SKM-1 (cell line): ENCODE results near the gene LMCD1.
A peak's percentile ranks its signal among the peaks of the same experiment; 100 is the strongest.

Source experiments
- DNase-seq: peaks from one replicate; lab custom pipeline; 2025; ENCODE audit not compliant: unreplicated experiment; lab: John Stamatoyannopoulos, UW

LMCD1 gene

GRCh38 chr3:8482960-8483665 is 18.5 kb upstream of the LMCD1 start:
- DNase-seq, result no peak

DNA sequence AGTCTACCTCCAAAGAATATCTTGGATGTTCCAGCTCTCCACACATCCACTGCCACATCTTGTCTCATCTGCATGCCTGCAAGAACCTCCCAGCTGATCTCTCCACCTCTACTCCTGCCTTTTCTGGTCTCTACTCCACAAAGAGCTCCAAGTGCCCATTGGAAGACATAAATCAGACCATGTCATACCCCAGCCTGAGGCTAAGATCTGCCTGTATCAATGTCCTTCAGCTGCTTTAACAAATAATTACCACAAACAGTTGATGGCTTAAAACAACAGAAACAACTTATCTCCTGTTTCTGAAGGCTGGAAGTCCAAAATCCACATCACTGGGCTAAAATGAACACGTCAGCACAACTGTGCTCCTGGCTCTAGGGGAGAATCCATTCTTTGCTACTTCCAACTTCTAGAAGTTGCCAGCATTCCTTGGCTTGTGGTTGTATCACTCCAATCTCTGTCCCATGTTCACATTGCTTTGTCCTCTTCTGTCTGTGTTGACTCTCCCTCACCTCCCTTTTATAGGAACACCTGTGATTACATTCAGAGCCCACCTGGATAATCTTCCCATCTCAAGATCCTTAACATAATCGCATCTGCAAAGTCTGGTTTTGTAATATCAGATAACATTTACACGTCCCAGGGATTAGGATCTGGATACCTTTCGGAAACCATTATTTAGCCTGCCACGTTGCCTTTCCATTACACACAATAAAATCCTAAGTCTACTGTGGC is 17.0 kb upstream of the LMCD1 start:
- DNase-seq, result no peak

- no peak for DNase-seq
Measured at GRCh38 chr3:8485141-8485870, 16.3 kb upstream of the LMCD1 start.

DNA sequence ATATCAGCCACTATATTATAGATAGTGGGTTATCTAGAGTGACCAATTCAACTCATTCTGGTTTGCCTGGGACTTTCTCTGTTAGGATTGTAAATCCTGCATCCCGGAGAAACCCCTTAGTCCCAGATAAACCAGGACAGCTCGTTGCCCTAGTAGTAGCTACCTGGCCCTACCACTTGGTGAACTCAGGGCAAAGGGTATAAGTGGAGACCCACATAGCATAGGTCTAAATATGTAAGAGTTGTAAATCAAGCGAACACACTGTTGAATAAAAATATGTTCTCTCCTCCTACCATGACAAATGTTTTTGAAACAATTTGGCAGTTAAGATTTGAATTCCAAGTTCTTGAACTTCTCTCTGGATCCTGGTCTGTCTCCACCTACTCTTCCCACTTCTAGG is 15.7 kb upstream of the LMCD1 start:
- DNase-seq, result no peak

DNA sequence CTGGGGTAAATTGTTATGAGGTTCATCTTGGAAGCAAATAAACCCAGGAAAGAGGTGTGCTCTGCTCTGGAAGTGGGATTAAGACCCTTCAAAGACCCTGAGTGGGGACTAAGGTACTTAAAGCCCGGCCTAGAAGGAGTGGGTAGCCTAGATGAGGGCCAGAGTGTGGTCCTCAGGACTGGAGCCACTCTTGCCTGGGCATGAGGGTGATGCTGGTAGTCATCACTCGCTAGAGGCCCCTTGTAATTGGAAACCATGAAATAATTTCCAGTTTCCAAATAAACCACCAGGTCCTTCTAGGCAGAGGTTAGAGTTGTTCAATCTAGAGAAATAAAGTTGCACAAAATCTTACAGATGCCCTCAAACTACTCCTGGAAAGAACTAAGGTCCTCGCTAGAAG is 15.2 kb upstream of the LMCD1 start:
- DNase-seq, result no peak

DNA sequence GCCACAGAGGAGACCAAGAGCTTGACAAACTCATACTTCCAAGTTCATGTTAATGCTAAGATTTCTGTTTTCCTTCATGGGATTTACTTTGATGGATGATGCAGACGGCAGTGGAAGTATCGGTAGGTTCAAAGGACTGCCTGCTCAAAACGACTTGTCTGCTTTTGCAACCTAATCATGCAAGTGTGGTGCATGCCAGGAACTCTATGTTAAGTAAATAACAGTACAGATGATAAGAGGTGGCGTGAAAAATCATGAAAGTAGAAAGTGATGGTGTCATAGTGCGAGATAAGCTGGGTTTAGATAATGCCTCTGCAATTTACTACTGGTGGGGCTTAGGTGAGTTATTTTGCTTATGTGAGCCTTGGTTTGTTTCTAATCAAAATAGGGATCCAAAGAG is 14.7 kb upstream of the LMCD1 start:
- DNase-seq, result no peak

- no peak for DNase-seq
Measured at GRCh38 chr3:8488411-8488810, 13.2 kb upstream of the LMCD1 start.

DNA sequence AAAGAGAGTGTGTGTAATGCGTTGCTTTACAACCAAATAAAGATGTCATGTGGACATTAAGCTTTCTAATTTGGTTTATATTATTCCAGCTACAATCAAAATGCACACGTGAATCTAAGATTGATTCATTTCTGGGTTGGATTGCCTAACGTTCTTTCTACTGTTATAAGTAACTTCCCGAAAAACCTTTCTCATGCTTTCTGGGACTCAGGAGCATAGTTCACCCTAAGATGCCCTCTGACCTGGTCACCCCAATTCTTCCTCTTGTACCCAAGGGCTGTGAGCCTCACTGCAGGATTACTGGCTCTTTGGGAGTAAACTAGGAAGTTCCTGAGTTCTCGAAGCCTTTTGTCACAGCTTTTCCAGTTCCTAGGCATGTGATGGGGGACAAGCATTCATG is 12.7 kb upstream of the LMCD1 start:
- DNase-seq, result peak; percentile 35

DNA sequence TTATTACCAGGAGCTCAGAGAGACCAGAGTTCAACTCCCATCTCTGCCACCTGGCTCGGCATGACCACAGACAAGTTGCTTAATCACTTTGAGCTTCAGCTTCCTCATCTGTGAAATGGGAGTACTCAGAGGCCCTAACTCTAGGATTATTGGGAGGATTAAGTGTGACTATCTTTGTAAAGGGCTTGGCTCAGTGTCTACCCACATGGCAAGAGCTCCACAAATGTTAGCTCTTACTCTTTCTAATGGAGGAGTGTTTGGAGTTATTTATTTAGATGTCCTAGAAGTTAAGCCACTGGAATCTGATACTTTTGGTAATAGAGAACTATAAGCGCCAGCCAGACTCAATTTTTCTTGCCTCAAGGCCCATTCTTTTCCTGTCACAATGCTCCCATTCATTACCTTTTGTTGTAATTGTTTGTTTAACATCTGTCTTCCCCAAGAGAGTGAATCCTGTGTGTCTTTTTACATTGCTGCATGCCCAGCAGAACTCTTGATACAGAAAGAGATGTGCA is 12.3 kb upstream of the LMCD1 start:
- DNase-seq, result no peak

- no peak for DNase-seq
Measured at GRCh38 chr3:8490079-8490552, 11.5 kb upstream of the LMCD1 start.

- DNase-seq, result no peak
Measured at GRCh38 chr3:8491271-8492144, 10.1 kb upstream of the LMCD1 start.

DNA sequence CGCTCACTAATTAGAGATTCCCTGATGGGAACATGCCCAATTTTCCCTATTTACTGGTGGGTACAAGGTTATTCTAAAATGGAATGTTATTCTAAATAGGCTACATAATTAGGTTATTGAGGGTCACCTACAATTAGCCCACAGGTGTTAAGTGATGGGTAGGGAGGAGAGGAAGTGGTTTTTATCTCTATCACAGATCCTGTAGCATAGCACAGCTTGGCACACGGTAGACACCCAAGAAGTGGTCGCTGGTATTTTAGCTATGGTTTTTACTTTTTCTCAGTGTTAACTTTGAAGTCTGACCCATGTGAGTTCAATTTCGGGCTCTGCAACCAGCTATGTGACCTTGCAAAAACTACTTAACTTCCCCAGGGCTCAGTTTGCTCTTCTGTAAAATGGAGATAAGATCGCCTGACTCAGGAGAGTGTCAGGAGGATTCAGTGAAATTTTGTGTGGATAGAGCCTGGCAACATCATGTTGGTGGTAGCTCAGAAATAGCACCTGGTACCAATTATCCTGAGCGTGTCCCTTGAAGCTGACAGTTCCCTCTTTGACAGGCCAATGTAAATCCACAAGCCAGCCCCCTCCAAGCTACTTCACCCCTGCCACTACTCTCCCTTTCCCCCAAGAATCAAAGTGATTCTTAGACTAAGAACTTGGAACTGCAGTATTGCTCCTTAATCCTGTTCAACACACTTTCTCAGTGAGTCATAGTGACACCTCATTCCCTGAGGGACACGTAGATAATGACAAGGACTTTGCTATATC is 8.7 kb upstream of the LMCD1 start:
- DNase-seq, result no peak

- DNase-seq, result no peak
Measured at GRCh38 chr3:8493744-8494143, 7.9 kb upstream of the LMCD1 start.

DNA sequence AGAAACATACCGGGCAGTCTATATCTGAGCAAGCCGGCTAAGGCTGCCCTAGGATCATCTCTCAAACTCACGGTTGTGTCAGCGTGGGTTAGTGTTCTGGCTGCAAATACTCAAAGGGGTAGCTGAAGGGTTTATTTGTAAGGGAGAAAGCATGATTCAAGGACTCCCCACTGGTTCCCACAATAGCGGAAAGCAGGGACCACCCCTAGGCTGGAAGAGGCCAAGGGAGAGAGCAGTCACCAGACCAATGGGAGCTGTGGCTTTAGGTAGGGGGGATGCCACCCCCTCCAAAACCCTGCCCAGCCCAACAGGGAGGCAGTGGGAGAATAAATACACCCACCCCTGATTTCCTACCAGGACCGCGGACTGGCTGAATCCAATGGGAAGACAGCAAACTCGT is 7.3 kb upstream of the LMCD1 start:
- no peak for DNase-seq

- no peak for DNase-seq
Measured at GRCh38 chr3:8497582-8497981, 4.0 kb upstream of the LMCD1 start.

DNA sequence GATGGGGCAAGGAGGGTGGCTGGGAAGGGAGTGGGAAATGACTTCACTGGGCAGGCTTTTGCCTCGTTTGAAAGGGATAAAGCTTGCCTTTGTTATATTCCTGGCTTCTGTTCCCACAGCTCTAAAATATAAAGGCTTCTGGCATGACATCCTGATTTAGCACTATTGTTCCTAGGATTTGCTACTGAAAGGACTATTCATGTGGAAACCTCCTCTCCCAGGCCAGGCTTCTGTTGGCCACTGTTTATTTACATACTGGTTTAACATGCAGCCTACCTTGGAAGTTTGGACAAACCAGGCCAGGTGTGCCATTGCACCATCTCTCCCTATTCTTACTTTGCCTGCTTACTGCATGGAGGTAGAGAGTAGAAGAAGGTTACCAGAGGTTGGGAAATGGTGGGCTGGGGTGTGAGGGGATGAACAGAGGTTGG is 2.4 kb upstream of the LMCD1 start:
- DNase-seq, result no peak

GRCh38 chr3:8500319-8500988 is 1.2 kb upstream of the LMCD1 start:
- no peak for DNase-seq

DNA sequence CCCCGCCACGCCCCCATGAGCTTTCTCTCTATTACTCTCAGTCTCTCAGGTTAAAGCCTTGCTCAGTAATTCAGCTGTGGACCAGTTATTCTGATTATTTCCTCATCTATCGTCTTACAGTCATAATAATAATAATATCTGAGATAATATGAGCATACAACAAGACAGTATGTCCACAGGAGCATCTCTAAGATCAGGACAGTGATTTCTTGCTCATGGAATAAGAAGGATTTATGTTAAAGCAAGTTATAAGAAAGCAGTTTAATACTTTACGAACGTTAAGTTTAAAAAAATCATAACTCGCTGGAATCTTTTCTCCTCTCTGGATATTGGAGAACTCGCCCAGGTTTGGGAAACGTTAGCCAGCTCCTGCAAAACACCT is 643 bp upstream of the LMCD1 start:
- DNase-seq, result no peak

DNA sequence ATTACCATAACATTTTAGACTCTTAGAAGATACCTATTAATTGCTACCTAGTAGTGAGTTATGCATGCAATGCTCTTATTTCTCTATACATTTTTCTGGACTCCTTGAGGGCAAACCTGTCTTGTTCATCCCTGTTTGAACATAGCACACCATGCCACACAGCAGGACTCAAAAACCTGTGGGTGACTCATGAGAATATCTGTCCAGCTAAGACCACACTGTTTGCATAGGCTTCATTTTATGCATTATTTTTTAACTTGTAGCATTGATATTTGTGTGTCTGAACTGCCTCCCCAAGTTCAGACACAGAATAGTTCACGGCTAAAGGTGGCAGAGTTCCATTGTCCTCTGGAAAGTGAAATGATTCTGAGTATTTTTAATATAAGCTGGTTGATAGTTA is 1.8 kb downstream of the LMCD1 start:
- DNase-seq, result no peak
